KMS-11 (cell line): ENCODE measurements around the gene HDAC7.

Experiments
- H2AFZ ChIP-seq: fragments of 200-600 bp; sonication (generic); 2 replicates; pipeline ENCODE4 v1.6.1; 2016; ENCODE audit warnings: antibody characterized with exemption, mixed run types, low read depth
- H3K27ac ChIP-seq: fragments of 200-600 bp; sonication (generic); 2 replicates; pipeline ENCODE4 v1.6.1; 2016; ENCODE audit warnings: mild to moderate bottlenecking, mixed run types
- H3K27me3 ChIP-seq: fragments of 200-600 bp; sonication (generic); 2 replicates; pipeline ENCODE4 v1.6.1; 2017; ENCODE audit warnings: mild to moderate bottlenecking, low read depth, mixed run types, moderate library complexity; ENCODE audit not compliant: insufficient read depth
- H3K36me3 ChIP-seq: fragments of 200-600 bp; sonication (generic); 2 replicates; pipeline ENCODE4 v1.6.1; 2017; ENCODE audit warnings: mild to moderate bottlenecking, mixed run types; ENCODE audit not compliant: insufficient read depth
- H3K4me1 ChIP-seq: fragments of 200-600 bp; sonication (generic); 2 replicates; pipeline ENCODE4 v1.6.1; 2016; ENCODE audit warnings: mild to moderate bottlenecking, low read depth, mixed run types; ENCODE audit not compliant: poor library complexity, severe bottlenecking
- H3K4me2 ChIP-seq: fragments of 200-600 bp; sonication (generic); 2 replicates; pipeline ENCODE4 v1.7.0; 2016; ENCODE audit warnings: mild to moderate bottlenecking, mixed run types
- H3K4me3 ChIP-seq: fragments of 200-600 bp; sonication (generic); IDR thresholded peaks from 2 replicates; pipeline ENCODE4 v1.6.1; 2017; ENCODE audit warnings: low read depth, low read length, mixed read lengths; ENCODE audit not compliant: insufficient read depth
- H3K79me2 ChIP-seq: fragments of 200-600 bp; sonication (generic); 2 replicates; pipeline ENCODE4 v1.6.1; 2016; ENCODE audit warnings: low read depth, mixed run types; ENCODE audit not compliant: insufficient read depth
- H3K9ac ChIP-seq: fragments of 200-600 bp; sonication (generic); 2 replicates; pipeline ENCODE4 v1.6.1; 2016; ENCODE audit warnings: mild to moderate bottlenecking, mixed run types
- H4K20me1 ChIP-seq: fragments of 200-600 bp; sonication (generic); 2 replicates; pipeline ENCODE4 v1.6.1; 2016; ENCODE audit warnings: mild to moderate bottlenecking, mixed run types; ENCODE audit not compliant: insufficient read depth
- TF ChIP-seq, protein P1 (sequence below): fragments of 200-600 bp; sonication (generic); conservative IDR thresholded peaks from 2 replicates; pipeline ENCODE4 v1.6.1; 2017; ENCODE audit warnings: low read depth, mild to moderate bottlenecking, antibody characterized with exemption, low read length, moderate library complexity, mixed read lengths

The HDAC7 gene

GRCh38 chr12:47752552-47752951 is 67.2 kb downstream of the HDAC7 start:
- no peak overlapping the region for H2AFZ ChIP-seq
- no peaks in the 10 kb centered on the region for H4K20me1 ChIP-seq
- H3K4me3 ChIP-seq, result no peak overlapping the region
- no peak overlapping the region for H3K9ac ChIP-seq
- no peaks in the 10 kb centered on the region for H3K27me3 ChIP-seq
- H3K27ac ChIP-seq, result no peak overlapping the region
- TF ChIP-seq, protein P1, sequence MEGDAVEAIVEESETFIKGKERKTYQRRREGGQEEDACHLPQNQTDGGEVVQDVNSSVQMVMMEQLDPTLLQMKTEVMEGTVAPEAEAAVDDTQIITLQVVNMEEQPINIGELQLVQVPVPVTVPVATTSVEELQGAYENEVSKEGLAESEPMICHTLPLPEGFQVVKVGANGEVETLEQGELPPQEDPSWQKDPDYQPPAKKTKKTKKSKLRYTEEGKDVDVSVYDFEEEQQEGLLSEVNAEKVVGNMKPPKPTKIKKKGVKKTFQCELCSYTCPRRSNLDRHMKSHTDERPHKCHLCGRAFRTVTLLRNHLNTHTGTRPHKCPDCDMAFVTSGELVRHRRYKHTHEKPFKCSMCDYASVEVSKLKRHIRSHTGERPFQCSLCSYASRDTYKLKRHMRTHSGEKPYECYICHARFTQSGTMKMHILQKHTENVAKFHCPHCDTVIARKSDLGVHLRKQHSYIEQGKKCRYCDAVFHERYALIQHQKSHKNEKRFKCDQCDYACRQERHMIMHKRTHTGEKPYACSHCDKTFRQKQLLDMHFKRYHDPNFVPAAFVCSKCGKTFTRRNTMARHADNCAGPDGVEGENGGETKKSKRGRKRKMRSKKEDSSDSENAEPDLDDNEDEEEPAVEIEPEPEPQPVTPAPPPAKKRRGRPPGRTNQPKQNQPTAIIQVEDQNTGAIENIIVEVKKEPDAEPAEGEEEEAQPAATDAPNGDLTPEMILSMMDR, result no peak
- no peaks in the 10 kb centered on the region for H3K36me3 ChIP-seq
- no peak overlapping the region; the same call in 1 of the 2 replicates for H3K4me2 ChIP-seq
- H3K4me1 ChIP-seq, result peaks cover 57% of the 10 kb centered on the region
- no peaks in the 10 kb centered on the region for H3K79me2 ChIP-seq

GRCh38 chr12:47752121-47752520 is 67.6 kb downstream of the HDAC7 start:
- TF ChIP-seq, protein P1, result no peak
- peaks cover 57% of the 10 kb centered on the region for H3K4me1 ChIP-seq
- H4K20me1 ChIP-seq, result no peaks in the 10 kb centered on the region
- H3K27me3 ChIP-seq, result no peaks in the 10 kb centered on the region
- no peak overlapping the region for H3K9ac ChIP-seq
- no peak overlapping the region for H3K4me3 ChIP-seq
- H3K4me2 ChIP-seq, result no peak overlapping the region
- no peaks in the 10 kb centered on the region for H3K36me3 ChIP-seq
- H2AFZ ChIP-seq, result no peak overlapping the region
- H3K79me2 ChIP-seq, result no peaks in the 10 kb centered on the region
- H3K27ac ChIP-seq, result no peak overlapping the region

- Histone ChIP-seq H3K4me2 (no peak overlapping the region), H3K79me2 (no peaks in the 10 kb centered on the region), H2AFZ (no peak overlapping the region), H3K36me3 (no peaks in the 10 kb centered on the region), H3K4me3 (no peak overlapping the region), H3K27me3 (no peaks in the 10 kb centered on the region), H4K20me1 (no peaks in the 10 kb centered on the region), H3K9ac (no peak overlapping the region), H3K27ac (no peak overlapping the region), H3K4me1 (peaks cover 55% of the 10 kb centered on the region)
- TF ChIP-seq, protein P1, result no peak
Observed at GRCh38 chr12:47751561-47751960, 68.1 kb downstream of the HDAC7 start.

- TF ChIP-seq, protein P1, result no peak
- no peaks in the 10 kb centered on the region for H4K20me1 ChIP-seq
- no peak overlapping the region for H3K4me2 ChIP-seq
- no peak overlapping the region for H2AFZ ChIP-seq
- H3K9ac ChIP-seq, result no peak overlapping the region
- H3K36me3 ChIP-seq, result no peaks in the 10 kb centered on the region
- no peak overlapping the region for H3K27ac ChIP-seq
- peaks cover 49% of the 10 kb centered on the region for H3K4me1 ChIP-seq
- H3K4me3 ChIP-seq, result no peak overlapping the region
- H3K79me2 ChIP-seq, result no peaks in the 10 kb centered on the region
- H3K27me3 ChIP-seq, result no peaks in the 10 kb centered on the region
Observed at GRCh38 chr12:47750916-47751470, 68.7 kb downstream of the HDAC7 start.
